Peyer's patch (tissue), 4 donors: ENCODE results near the gene RUNX1.

Experiments used
- CTCF ChIP-seq, 6 experiments: fragments of 450-650 bp in 4 of 6; fragments of 200-600 bp in 2 of 6; sonication (generic) in 1 of 6; IDR thresholded peaks; one replicate each; pipeline ENCODE4 v1.5.1; 2017 to 2019; ENCODE audit warnings: antibody characterized with exemption in 6 of 6, mild to moderate bottlenecking in 3 of 6, moderate library complexity in 1 of 6
- POLR2A ChIP-seq, 2 donors: fragments of 450-650 bp; IDR thresholded peaks; one replicate each; pipeline ENCODE4 v1.5.1; 2017; ENCODE audit warnings: antibody characterized with exemption in 2 of 2, mild to moderate bottlenecking in 2 of 2, moderate library complexity in 2 of 2

- no peak for TF ChIP-seq CTCF (IDR thresholded peaks at IDR 0.05)
- no peak for TF ChIP-seq POLR2A (IDR thresholded peaks at IDR 0.05)
These were observed 39.2 kb upstream of the RUNX1 start for GRCh38 chr21:35088319-35088771.
